Activated CD4-positive, alpha-beta T cell treated with anti-CD3 and anti-CD28 coated beads, Interleukin-2, Interleukin-4, amounts not matched to agents 100 ng/mL and 50 ng/mL, durations not matched to agents 16 hours and 8 hours (primary cell): ENCODE data around the gene PRAC2.

Experiments
- DNase-seq: peaks from one replicate; pipeline ENCODE4 v3.0.0-alpha.2; 2020; ENCODE audit warnings: low spot score

The PRAC2 gene

GRCh38 chr17:48720266-48721008 lies 2.5 kb upstream of the PRAC2 start:
- DNase-seq: no peak

GRCh38 chr17:48721009-48721402 lies 2.0 kb upstream of the PRAC2 start:
- no peak for DNase-seq

GRCh38 chr17:48722201-48722907 lies 631 bp upstream of the PRAC2 start, which contains the start of gene PRAC1:
PRAC1 (minus strand) TSS chr17:48722518; CDS start chr17:48722392, 126 bp downstream.
- DNase-seq: no peak

- peak; percentile 16 for DNase-seq
Observed at GRCh38 chr17:48723423-48724250, 652 bp downstream of the PRAC2 start.

- DNase-seq: peak; percentile 79
Observed at GRCh38 chr17:48724251-48725003, 1.4 kb downstream of the PRAC2 start.

- DNase-seq: no peak
Observed at GRCh38 chr17:48725004-48725287, 2.0 kb downstream of the PRAC2 start.

GRCh38 chr17:48725288-48726064 lies 2.5 kb downstream of the PRAC2 start:
- no peak for DNase-seq

GRCh38 chr17:48726114-48726915 lies 3.3 kb downstream of the PRAC2 start:
- no peak for DNase-seq

- no peak for DNase-seq
Observed at GRCh38 chr17:48726916-48727286, 3.9 kb downstream of the PRAC2 start.

GRCh38 chr17:48727415-48728175 lies 4.6 kb downstream of the PRAC2 start:
- DNase-seq: no peak

- DNase-seq: peak; percentile 37
Observed at GRCh38 chr17:48728232-48729231, 5.5 kb downstream of the PRAC2 start, which contains the start of gene HOXB13. HOXB13 (minus strand) TSS chr17:48728750; CDS start chr17:48728593, 157 bp downstream.

GRCh38 chr17:48729335-48730239 lies 6.6 kb downstream of the PRAC2 start:
- no peak for DNase-seq

GRCh38 chr17:48730240-48730550 lies 7.2 kb downstream of the PRAC2 start:
- no peak for DNase-seq

- no peak for DNase-seq
Observed at GRCh38 chr17:48731355-48731754, 8.4 kb downstream of the PRAC2 start.

GRCh38 chr17:48732688-48733629 lies 10.0 kb downstream of the PRAC2 start:
- DNase-seq: no peak

- DNase-seq: no peak
Observed at GRCh38 chr17:48733632-48734328, 10.8 kb downstream of the PRAC2 start.
